ENCODE data around the gene SIGLEC7.

- TF ChIP-seq ZFP3 (CRISPR knock-in tag; IDR thresholded peaks at IDR 0.05) (no peak), RARB (CRISPR knock-in tag; IDR thresholded peaks at IDR 0.05) (no peak), ZNF565 (CRISPR knock-in tag; conservative IDR thresholded peaks at IDR 0.05; ENCODE audit: low read depth) (no peak), ARNTL (CRISPR knock-in tag; IDR thresholded peaks at IDR 0.05; ENCODE audit: borderline replicate concordance, low read depth) (no peak), SNAI2 (CRISPR knock-in tag; IDR thresholded peaks at IDR 0.05) (no peak), TSHZ2 (CRISPR knock-in tag; IDR thresholded peaks at IDR 0.05) (no peak), CREB5 (CRISPR knock-in tag; IDR thresholded peaks at IDR 0.05; ENCODE audit: low read depth) (no peak), PPARA (CRISPR knock-in tag; IDR thresholded peaks at IDR 0.05; ENCODE audit: borderline replicate concordance) (no peak), OSR1 (CRISPR knock-in tag; IDR thresholded peaks at IDR 0.05) (no peak), ZNF8 (CRISPR knock-in tag; IDR thresholded peaks at IDR 0.05) (no peak), GLIS3 (CRISPR knock-in tag; IDR thresholded peaks at IDR 0.05) (no peak), ZFP30 (CRISPR knock-in tag; IDR thresholded peaks at IDR 0.05) (no peak), CSDC2 (CRISPR knock-in tag; IDR thresholded peaks at IDR 0.05) (no peak), BACH2 (CRISPR knock-in tag; IDR thresholded peaks at IDR 0.05; ENCODE audit: borderline replicate concordance) (no peak)
These were observed 15.2 kb downstream of the SIGLEC7 start for GRCh38 chr19:51157265-51157664.

All from SK-N-SH treated with all-trans-retinoic acid at 6 μM for 48 hours (cell line).